HG02938 (cell line): ENCODE measurements around the gene GTF3C5.
"Not testable (repeated sequence)": the region's sequence is repeated elsewhere in the genome, so short reads cannot be mapped to it uniquely, and the experiment has no call there.

Experiments
- ATAC-seq: cut with Tn5 transposase; IDR thresholded peaks from one replicate; pipeline ENCODE4 v1.9.1; 2021; ENCODE audit warnings: mild to moderate bottlenecking, moderate library complexity; ENCODE audit not compliant: unreplicated experiment

The GTF3C5 gene

GRCh38 chr9:133067006-133067405, 36.2 kb downstream of the GTF3C5 start:
- ATAC-seq = no peak

DNA sequence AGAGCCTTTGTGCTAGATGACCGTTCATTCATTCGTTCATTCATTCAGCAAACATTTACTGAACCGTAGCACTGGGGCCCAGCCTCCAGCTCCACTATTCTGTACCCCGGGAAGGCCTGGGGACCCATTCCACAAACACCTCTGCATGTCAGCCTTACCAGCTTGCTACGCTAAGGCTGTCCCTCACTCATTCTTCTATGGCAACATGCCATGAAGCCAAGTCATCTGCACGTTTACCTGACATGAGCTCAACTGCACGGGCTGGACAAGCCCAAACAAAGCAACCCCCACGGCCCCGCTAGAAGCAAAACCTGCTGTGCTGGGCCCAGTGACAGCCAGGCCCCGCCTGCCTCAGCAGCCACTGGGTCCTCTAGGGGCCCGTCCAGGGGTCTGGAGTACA, 37.0 kb downstream of the GTF3C5 start:
- ATAC-seq = no peak

GRCh38 chr9:133068431-133068830, 37.6 kb downstream of the GTF3C5 start:
- ATAC-seq = not testable (repeated sequence)

DNA sequence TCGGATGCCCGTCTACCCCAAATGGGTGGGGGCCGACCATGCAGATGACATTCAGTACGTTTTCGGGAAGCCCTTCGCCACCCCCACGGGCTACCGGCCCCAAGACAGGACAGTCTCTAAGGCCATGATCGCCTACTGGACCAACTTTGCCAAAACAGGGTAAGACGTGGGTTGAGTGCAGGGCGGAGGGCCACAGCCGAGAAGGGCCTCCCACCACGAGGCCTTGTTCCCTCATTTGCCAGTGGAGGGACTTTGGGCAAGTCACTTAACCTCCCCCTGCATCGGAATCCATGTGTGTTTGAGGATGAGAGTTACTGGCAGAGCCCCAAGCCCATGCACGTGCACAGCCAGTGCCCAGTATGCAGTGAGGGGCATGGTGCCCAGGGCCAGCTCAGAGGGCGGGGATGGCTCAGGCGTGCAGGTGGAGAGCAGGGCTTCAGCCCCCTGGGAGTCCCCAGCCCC, 39.7 kb downstream of the GTF3C5 start:
- ATAC-seq = not testable (repeated sequence)

- not testable (repeated sequence) for ATAC-seq
Observed at GRCh38 chr9:133070985-133071384, 40.2 kb downstream of the GTF3C5 start.

- ATAC-seq = no peak
Observed at GRCh38 chr9:133071484-133072150, 40.8 kb downstream of the GTF3C5 start.

- not testable (repeated sequence) for ATAC-seq
Observed at GRCh38 chr9:133072210-133072609, 41.4 kb downstream of the GTF3C5 start.

DNA sequence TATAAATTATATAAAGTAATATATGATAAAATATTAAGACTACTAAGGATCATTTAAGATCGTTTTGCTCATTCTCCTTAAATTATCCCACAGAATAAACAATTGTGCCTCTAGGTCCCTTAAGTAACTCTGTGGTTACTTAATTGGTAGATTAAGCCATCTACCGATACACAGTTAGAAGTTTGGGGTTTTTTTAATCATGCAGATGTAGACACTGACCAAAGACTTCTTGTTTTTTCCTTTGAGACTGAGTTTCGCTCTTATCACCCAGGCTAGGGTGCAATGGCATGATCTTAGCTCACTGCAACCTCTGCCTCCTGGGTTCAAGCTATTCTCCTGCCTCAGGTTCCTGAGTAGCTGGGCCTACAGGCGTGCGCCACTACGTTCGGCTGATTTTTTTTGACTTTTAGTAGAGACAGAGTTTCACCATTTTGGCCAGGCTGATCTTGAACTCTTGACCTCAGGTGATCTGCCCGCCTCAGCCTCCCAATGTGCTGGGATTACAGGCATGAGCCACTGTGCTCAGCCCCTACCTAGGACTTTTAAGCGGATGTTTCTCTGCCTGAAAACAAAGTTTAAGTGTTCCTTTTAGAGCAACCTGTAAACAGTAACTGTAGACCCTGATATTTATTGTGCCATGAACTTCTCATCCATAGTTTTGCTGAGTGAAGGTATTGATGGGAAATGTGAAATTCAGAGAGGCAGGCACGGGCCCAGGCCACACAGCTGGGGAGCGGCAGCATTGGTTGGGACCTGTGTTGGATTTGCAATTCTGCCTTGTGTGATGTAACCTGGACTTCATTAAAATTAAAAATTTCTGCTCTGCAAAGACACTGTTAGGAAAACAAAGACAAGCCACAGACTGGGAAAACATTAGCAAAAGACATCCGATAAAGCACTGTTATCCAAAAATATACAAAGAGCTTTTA, 42.6 kb downstream of the GTF3C5 start:
- ATAC-seq = no peak

GRCh38 chr9:133074111-133074651, 43.4 kb downstream of the GTF3C5 start:
- ATAC-seq = no peak

GRCh38 chr9:133075925-133076630, 45.3 kb downstream of the GTF3C5 start:
- ATAC-seq = no peak

- ATAC-seq = no peak
Observed at GRCh38 chr9:133076691-133077090, 45.9 kb downstream of the GTF3C5 start.

DNA sequence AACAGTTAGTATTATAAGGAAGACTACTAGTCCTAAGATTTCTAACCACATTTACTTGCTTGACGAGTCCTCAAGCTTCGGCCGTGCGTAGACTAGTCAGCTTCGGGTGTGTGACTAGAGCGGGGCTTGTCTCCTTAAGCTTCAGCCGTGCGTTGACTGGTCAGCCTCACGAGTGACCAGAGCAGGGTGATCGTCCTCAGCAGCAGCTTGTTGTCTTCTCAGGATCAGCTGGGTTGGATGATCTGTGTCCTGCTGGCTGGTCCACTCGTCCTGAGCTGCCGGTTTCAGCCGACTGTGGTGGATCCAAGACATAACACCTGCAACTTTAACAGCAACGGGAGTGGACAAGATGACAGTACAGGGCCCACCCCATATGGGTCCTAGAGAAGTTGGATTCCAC, 47.7 kb downstream of the GTF3C5 start:
- ATAC-seq = no peak

DNA sequence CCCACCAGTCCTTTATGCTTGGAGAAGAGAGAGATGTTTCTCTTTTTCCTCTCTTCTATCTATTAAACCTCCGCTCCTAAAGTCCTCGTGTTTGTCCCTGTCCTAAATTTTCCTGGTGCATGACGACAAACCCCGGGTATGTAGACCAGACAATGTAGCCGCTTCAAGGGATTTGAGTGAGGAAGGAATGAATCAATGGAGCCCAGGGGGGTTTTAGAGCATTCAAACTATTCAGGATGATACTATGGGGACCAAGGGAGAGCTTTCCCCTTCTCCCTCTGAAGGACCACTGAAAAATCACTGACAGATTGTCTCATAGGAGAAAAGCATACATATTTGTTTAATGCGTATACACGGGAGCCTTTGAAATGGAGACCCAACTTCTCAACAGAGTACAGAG, 49.4 kb downstream of the GTF3C5 start:
- ATAC-seq = no peak

DNA sequence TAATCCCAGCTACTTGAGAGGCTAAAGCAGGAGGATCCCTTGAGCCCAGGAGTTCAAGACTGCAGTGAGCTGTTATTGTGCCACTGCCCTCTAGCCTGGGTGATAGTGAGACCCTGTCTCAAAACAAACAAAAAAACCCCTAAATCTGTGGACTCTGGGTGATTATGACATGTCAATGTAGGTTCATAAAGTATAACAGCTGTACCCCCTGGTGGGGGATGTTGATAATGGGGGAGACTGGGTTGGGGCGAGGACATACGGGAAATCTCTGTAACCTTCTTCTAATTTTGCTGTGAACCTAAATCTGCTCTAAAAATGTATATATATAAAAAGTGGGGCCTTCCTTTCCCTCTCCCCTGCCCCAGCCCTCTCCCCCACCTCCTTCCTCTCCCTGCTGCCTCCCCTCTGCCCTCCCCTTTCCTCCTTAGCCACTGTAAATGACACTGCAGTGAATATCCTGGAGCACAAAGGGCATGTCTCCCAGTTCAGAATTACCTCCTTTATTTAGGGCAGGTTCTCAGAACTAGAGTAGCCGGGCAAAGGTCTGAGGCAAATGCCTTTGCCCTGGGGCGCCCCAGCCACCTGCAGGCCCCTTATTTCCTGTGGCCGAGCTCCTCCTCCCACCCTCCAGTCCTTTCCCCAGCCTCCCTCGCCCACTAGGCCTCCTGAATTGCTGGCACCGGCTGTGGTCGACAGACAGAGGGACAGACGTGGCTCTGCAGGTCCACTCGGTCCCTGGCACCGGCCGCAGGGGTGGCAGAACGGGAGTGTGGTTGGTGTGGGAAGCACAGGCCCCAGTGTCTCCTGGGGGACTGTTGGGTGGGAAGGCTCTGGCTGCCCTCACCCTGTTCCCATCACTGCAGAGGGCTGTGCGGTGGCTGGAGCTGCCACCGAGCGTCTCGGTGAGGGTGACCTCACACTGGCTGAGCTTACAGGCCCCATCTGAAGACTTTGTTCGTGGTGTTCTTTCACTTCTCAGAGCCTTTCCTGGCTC, 50.3 kb downstream of the GTF3C5 start:
- ATAC-seq = not testable (repeated sequence)

DNA sequence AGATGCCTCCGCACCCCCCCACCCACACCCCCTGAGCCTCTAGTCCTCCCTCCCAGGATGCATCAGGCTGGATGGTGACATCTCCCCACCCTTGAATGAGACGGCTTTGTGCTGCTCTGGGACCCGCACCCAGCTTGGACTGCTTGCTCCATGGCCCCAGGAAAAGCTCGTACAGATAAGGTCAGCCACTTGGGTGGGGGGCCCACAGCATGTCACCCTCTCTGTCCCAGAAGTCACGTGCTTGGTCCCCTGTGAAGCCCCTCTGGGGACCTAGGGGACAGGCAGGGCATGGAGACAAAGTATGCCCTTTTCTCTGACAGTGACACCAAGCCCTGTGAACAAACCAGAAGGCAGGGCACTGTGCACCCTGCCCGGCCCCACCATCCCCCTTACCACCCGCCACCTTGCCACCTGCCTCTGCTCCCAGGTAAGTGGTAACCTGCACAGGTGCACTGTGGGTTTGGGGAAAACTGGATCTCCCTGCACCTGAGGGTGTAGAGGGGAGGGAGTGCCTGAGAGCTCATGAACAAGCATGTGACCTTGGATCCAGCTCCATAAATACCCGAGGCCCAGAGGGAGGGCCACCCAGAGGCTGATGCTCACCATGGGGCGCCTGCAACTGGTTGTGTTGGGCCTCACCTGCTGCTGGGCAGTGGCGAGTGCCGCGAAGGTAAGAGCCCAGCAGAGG, 51.3 kb downstream of the GTF3C5 start:
- not testable (repeated sequence) for ATAC-seq

DNA sequence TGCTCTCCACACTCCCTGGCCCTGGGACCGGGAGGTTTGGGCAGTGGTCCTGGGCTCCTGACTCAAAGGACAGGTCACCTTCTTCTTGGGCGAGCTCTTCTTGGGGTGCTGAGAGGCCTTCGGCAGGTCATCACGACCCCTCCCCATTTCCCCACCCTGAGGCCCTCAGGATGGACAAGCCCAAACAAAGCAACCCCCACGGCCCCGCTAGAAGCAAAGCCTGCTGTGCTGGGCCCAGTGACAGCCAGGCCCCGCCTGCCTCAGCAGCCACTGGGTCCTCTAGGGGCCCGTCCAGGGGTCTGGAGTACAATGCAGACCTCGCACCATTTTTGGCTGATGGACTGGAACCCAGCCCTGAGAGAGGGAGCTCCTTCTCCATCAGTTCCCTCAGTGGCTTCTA, 52.9 kb downstream of the GTF3C5 start:
- not testable (repeated sequence) for ATAC-seq

DNA sequence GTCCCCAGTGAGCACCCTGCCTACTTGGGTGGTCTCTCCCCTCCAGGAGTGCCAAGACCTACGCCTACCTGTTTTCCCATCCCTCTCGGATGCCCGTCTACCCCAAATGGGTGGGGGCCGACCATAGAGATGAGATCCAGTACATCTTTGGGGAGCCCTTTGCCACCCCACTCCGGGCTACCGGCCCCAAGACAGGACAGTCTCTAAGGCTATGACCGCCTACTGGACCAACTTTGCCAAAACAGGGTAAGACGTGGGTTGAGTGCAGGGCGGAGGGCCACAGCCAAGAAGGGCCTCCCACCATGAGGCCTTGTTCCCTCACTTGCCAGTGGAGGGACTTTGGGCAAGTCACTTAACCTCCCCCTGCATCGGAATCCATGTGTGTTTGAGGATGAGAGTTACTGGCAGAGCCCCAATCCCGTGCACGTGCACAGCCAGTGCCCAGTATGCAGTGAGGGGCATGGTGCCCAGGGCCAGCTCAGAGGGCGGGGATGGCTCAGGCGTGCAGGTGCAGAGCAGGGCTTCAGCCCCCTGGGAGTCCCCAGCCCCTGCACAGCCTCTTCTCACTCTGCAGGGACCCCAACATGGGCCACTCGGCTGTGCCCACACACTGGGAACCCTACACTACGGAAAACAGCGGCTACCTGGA, 55.5 kb downstream of the GTF3C5 start:
- ATAC-seq = not testable (repeated sequence)

DNA sequence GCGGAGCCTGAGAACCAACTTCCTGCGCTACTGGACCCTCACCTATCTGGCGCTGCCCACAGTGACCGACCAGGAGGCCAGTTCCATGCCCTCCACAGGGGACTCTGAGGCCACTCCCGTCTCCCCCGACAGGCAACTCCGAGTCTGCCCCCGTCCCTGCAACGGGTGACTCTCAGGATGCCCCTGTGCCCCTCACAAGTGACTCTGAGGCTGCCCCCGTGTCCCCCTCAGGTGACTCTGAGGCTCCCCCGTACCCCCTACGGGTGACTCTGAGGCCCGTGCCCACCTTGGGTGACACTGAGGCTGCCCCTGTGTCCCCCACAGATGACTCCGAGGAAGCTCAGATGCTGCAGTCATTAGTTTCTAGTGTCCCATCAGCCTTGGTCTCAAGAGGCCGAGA, 56.1 kb downstream of the GTF3C5 start:
- ATAC-seq = no peak
